HUES48 (cell line): ENCODE data around the gene CXXC5.
A peak's percentile ranks its signal among the peaks of the same experiment; 100 is the strongest.

ENCODE experiments used
- H3K27ac ChIP-seq: one replicate; pipeline ENCODE4 v1.7.0; 2013; ENCODE audit warnings: low read depth, low read length, inconsistent platforms
- H3K27me3 ChIP-seq: 2 replicates; pipeline ENCODE4 v1.6.1; 2013; ENCODE audit warnings: mild to moderate bottlenecking, low read length; ENCODE audit not compliant: control insufficient read depth, insufficient read depth
- H3K36me3 ChIP-seq: 2 replicates; pipeline ENCODE4 v1.6.1; 2013; ENCODE audit warnings: low read length; ENCODE audit not compliant: control insufficient read depth, insufficient read depth
- H3K4me1 ChIP-seq: 2 replicates; pipeline ENCODE4 v1.6.1; 2013; ENCODE audit warnings: mild to moderate bottlenecking, low read length; ENCODE audit not compliant: control insufficient read depth, insufficient read depth
- H3K4me3 ChIP-seq: 2 replicates; pipeline ENCODE4 v1.5.1; 2013; ENCODE audit warnings: mild to moderate bottlenecking, low read depth, low read length
- H3K9ac ChIP-seq: 2 replicates; pipeline ENCODE4 v1.6.1; 2013; ENCODE audit warnings: mild to moderate bottlenecking, low read depth, low read length, moderate library complexity
- H3K9me3 ChIP-seq: 2 replicates; pipeline ENCODE4 v1.6.1; 2013; ENCODE audit warnings: low read length; ENCODE audit not compliant: control insufficient read depth, insufficient read depth

CXXC5 gene

GRCh38 chr5:139660923-139661814, 13.0 kb downstream of the CXXC5 start:
- H3K36me3 ChIP-seq: no peaks in the 10 kb centered on the region; the same call in 1 of the 2 replicates
- H3K4me3 ChIP-seq: no peak overlapping the region
- H3K27me3 ChIP-seq: no peaks in the 10 kb centered on the region
- H3K9ac ChIP-seq: no peak overlapping the region
- H3K9me3 ChIP-seq: no peaks in the 10 kb centered on the region
- H3K27ac ChIP-seq: no peak overlapping the region
- H3K4me1 ChIP-seq: peaks cover 47% of the 10 kb centered on the region

GRCh38 chr5:139662617-139663016, 14.5 kb downstream of the CXXC5 start:
- Histone ChIP-seq H3K36me3 (no peaks in the 10 kb centered on the region; the same call in 1 of the 2 replicates), H3K4me3 (no peak overlapping the region), H3K4me1 (peaks cover 49% of the 10 kb centered on the region), H3K9me3 (no peaks in the 10 kb centered on the region), H3K27me3 (no peaks in the 10 kb centered on the region), H3K9ac (no peak overlapping the region), H3K27ac (no peak overlapping the region)

- H3K4me1 ChIP-seq: peaks cover 48% of the 10 kb centered on the region
- no peaks in the 10 kb centered on the region; the same call in 1 of the 2 replicates for H3K36me3 ChIP-seq
- no peaks in the 10 kb centered on the region for H3K9me3 ChIP-seq
- H3K9ac ChIP-seq: no peak overlapping the region
- H3K27me3 ChIP-seq: no peaks in the 10 kb centered on the region
- H3K27ac ChIP-seq: no peak overlapping the region
- no peak overlapping the region for H3K4me3 ChIP-seq
These were observed 15.3 kb downstream of the CXXC5 start for GRCh38 chr5:139663207-139664085.

DNA sequence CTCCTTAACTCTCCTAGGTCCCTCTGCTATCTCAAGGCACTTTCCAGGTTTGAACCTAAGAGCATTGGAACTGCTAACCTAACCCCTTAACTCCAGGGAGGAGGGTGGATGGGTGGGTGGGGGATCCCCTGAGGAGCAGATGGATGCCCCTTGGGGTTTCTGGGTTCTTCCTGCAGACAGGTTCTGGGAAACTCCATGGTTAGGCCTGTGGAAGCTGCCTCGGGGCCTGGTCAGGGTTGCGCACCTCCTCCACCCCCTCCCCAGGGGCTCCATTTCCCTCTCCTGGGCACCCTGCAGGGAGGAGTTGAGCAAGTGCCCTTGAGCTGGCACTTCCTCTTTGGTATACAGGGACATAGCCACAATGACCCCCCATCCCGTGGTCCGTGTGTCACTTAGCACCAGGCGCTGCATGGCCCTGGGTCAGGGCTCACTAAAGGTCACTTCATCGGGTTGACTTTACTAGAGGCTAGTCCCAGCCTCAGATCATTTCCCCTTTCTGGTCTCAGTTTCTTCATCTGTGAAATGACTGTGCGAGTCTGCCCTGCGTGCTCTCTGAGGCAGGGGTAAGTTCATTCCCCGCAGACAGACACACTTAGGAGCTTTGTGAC, 16.0 kb downstream of the CXXC5 start:
- Histone ChIP-seq H3K4me3 (no peak overlapping the region), H3K36me3 (no peaks in the 10 kb centered on the region; the same call in 1 of the 2 replicates), H3K9ac (no peak overlapping the region), H3K27me3 (no peaks in the 10 kb centered on the region), H3K27ac (no peak overlapping the region), H3K4me1 (peaks cover 46% of the 10 kb centered on the region), H3K9me3 (no peaks in the 10 kb centered on the region)

DNA sequence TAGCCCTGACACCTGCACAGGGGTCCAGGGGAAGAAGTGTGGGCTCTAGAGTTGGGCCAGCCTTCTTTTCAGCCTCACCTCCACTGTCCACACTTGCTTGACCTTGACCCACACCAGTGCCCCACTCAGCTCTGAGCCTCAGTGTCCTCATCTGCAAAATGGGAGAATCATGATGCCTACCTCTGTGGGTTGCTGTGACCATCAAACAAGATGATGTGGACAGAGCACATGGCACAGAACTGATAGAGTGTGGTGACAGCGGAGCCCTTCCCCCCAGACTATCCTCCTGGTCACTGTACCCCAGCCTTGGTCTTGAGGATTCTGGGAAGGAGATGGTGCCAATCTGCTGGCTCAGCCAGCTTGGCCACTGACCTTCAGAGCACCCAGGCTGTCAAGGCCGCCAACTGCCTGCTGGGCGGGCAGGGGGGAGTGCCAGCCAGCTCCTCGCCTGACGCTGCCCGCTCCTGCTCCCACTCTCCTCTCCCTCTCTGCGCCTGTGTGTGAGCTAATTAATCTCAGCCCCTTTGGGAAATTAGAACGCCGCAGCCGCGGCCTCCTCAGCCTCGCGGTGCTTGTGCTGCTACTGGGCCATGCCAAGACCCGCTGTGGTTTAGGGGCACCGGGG, 16.7 kb downstream of the CXXC5 start:
- peaks cover 46% of the 10 kb centered on the region for H3K4me1 ChIP-seq
- no peak overlapping the region for H3K27ac ChIP-seq
- no peaks in the 10 kb centered on the region; the same call in 1 of the 2 replicates for H3K36me3 ChIP-seq
- H3K9me3 ChIP-seq: no peaks in the 10 kb centered on the region
- H3K9ac ChIP-seq: no peak overlapping the region
- H3K4me3 ChIP-seq: no peak overlapping the region
- no peaks in the 10 kb centered on the region for H3K27me3 ChIP-seq

DNA sequence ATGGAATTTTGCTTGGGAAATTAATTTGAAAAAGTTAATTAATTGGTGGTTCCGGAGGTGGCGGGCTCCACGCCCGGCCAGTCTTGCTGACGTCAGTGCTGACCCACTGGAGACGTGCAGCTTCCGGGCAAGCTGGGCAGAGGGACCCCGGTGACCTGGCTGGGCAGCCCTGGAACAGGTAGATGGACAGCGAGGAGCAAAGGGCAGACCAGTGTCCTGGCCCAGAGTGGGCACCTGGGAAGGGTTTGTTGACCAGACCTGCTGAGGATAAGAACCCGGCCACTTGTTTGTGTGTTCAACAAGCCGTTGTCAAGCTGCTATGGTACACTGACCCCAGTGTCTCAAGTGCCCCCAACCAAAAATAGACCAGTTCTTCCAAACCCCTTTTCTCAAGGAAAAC, 17.5 kb downstream of the CXXC5 start:
- no peak overlapping the region for H3K4me3 ChIP-seq
- no peaks in the 10 kb centered on the region; the same call in 1 of the 2 replicates for H3K36me3 ChIP-seq
- no peak overlapping the region for H3K9ac ChIP-seq
- no peaks in the 10 kb centered on the region for H3K9me3 ChIP-seq
- H3K27me3 ChIP-seq: no peaks in the 10 kb centered on the region
- H3K4me1 ChIP-seq: peaks cover 48% of the 10 kb centered on the region
- no peak overlapping the region for H3K27ac ChIP-seq

- Histone ChIP-seq H3K27me3 (no peaks in the 10 kb centered on the region), H3K9me3 (no peaks in the 10 kb centered on the region), H3K9ac (no peak overlapping the region), H3K27ac (no peak overlapping the region), H3K4me1 (peaks cover 50% of the 10 kb centered on the region), H3K36me3 (no peaks in the 10 kb centered on the region; the same call in 1 of the 2 replicates), H3K4me3 (no peak overlapping the region)
These were observed 18.4 kb downstream of the CXXC5 start for GRCh38 chr5:139666551-139666950.

- no peaks in the 10 kb centered on the region for H3K9me3 ChIP-seq
- H3K27me3 ChIP-seq: no peaks in the 10 kb centered on the region
- no peaks in the 10 kb centered on the region; the same call in 1 of the 2 replicates for H3K36me3 ChIP-seq
- H3K4me1 ChIP-seq: peaks cover 48% of the 10 kb centered on the region
- H3K27ac ChIP-seq: peak overlapping the region; percentile 58
- no peak overlapping the region for H3K9ac ChIP-seq
- H3K4me3 ChIP-seq: no peak overlapping the region
These were observed 19.0 kb downstream of the CXXC5 start for GRCh38 chr5:139667001-139667729.

- no peak overlapping the region for H3K9ac ChIP-seq
These were observed 19.5 kb downstream of the CXXC5 start for GRCh38 chr5:139667730-139668063.

More at GRCh38 chr5:139667730-139668063, 19.5 kb downstream of the CXXC5 start:
- Histone ChIP-seq H3K4me1 (peaks cover 48% of the 10 kb centered on the region), H3K9me3 (no peaks in the 10 kb centered on the region), H3K27me3 (no peaks in the 10 kb centered on the region), H3K36me3 (no peaks in the 10 kb centered on the region; the same call in 1 of the 2 replicates), H3K4me3 (peak overlapping the region; percentile 6; the same call in 1 of the 2 replicates), H3K27ac (peak overlapping the region; percentile 58)
